Vagina (tissue), 2 donors: ENCODE data around the gene ZNF442.

Experiments used
- POLR2A ChIP-seq, 2 donors: fragments of 450-650 bp; IDR thresholded peaks; one replicate each; pipeline ENCODE4 v1.6.1; 2017; ENCODE audit warnings: antibody characterized with exemption in 2 of 2, mild to moderate bottlenecking in 2 of 2, moderate library complexity in 2 of 2
- POLR2AphosphoS5 ChIP-seq, 2 donors: sonication (generic); formaldehyde crosslinking; IDR thresholded peaks; one replicate each; pipeline ENCODE4 v1.9.0; 2017; ENCODE audit warnings: antibody characterized with exemption in 2 of 2, mild to moderate bottlenecking in 2 of 2, low read depth in 1 of 2; ENCODE audit not compliant: insufficient read depth in 1 of 2
- TF ChIP-seq, protein P1 (sequence below), 3 experiments: fragments of 450-650 bp in 2 of 3; fragments of 200-600 bp in 1 of 3; sonication (generic) in 1 of 3; IDR thresholded peaks; one replicate each; pipeline ENCODE4 v1.5.1; 2017 to 2019; ENCODE audit warnings: antibody characterized with exemption in 3 of 3, mild to moderate bottlenecking in 2 of 3, moderate library complexity in 2 of 3

DNA sequence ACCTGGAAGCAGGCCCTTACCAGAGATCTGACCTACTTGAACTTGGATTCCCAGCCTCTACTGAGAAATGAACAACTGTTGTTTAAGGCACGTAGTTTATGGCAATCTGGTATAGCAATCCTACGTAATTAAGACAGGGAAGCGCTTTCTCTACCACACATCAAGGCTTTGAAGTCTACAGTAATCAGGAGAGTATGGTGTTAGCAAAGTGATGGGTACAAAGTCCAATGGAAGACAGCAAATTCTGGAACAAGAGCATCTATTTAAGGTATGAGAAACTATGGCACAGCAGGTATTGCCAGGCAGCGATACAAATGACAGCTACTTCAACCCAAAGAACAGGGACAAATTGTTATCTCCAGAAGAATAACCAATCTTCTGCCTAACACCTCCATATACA is 35.1 kb downstream of the ZNF442 start:
- TF ChIP-seq, protein P1, sequence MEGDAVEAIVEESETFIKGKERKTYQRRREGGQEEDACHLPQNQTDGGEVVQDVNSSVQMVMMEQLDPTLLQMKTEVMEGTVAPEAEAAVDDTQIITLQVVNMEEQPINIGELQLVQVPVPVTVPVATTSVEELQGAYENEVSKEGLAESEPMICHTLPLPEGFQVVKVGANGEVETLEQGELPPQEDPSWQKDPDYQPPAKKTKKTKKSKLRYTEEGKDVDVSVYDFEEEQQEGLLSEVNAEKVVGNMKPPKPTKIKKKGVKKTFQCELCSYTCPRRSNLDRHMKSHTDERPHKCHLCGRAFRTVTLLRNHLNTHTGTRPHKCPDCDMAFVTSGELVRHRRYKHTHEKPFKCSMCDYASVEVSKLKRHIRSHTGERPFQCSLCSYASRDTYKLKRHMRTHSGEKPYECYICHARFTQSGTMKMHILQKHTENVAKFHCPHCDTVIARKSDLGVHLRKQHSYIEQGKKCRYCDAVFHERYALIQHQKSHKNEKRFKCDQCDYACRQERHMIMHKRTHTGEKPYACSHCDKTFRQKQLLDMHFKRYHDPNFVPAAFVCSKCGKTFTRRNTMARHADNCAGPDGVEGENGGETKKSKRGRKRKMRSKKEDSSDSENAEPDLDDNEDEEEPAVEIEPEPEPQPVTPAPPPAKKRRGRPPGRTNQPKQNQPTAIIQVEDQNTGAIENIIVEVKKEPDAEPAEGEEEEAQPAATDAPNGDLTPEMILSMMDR (IDR thresholded peaks at IDR 0.05), result no peak
- TF ChIP-seq POLR2A (IDR thresholded peaks at IDR 0.05) (no peak), POLR2AphosphoS5 (IDR thresholded peaks at IDR 0.05; ENCODE audit: insufficient read depth in 1 of 2, low read depth in 1 of 2) (no peak)
